SU-DHL-6 (cell line): ENCODE results near the gene PKD1L1.

Source experiments
- H2AFZ ChIP-seq: fragments of 200-600 bp; sonication (generic); 2 replicates; pipeline ENCODE4 v1.6.1; 2014; ENCODE audit warnings: low read depth, mild to moderate bottlenecking, moderate library complexity, mixed read lengths, antibody characterized with exemption, low read length; ENCODE audit not compliant: severe bottlenecking
- H3F3A ChIP-seq: fragments of 200-600 bp; shearing (Covaris generic); 2 replicates; pipeline ENCODE4 v1.6.0; 2016; ENCODE audit warnings: antibody characterized with exemption, mild to moderate bottlenecking; ENCODE audit not compliant: insufficient read depth
- H3K27ac ChIP-seq: fragments of 200-600 bp; sonication (generic); 2 replicates; pipeline ENCODE4 v1.5.1; 2016; ENCODE audit warnings: low read depth, mild to moderate bottlenecking, low read length, moderate library complexity, mixed read lengths
- H3K27me3 ChIP-seq: fragments of 200-600 bp; sonication (generic), shearing (Covaris generic); 2 replicates; pipeline ENCODE4 v1.6.0; 2014; ENCODE audit warnings: mild to moderate bottlenecking, low read length
- H3K36me3 ChIP-seq: fragments of 200-600 bp; sonication (generic); 2 replicates; pipeline ENCODE4 v1.6.1; 2014; ENCODE audit warnings: mild to moderate bottlenecking, low read length, mixed read lengths
- H3K4me2 ChIP-seq: fragments of 300-600, 200-600 bp; shearing (Covaris generic), sonication (generic); 2 replicates; pipeline ENCODE4 v1.6.0; 2014; ENCODE audit warnings: low read length, low read depth, mild to moderate bottlenecking; ENCODE audit not compliant: poor library complexity, severe bottlenecking
- H3K4me3 ChIP-seq: fragments of 200-600 bp; sonication (generic); 2 replicates; pipeline ENCODE4 v1.5.1; 2014; ENCODE audit warnings: antibody characterized with exemption, low read length, mild to moderate bottlenecking, mixed read lengths; ENCODE audit not compliant: insufficient read depth, poor library complexity, severe bottlenecking
- H3K79me2 ChIP-seq: fragments of 200-600 bp; sonication (generic); 2 replicates; pipeline ENCODE4 v1.6.1; 2014; ENCODE audit warnings: mild to moderate bottlenecking, low read length, moderate library complexity; ENCODE audit not compliant: insufficient read depth
- H3K9ac ChIP-seq: fragments of 200-600 bp; sonication (generic); 2 replicates; pipeline ENCODE4 v1.7.0; 2014; ENCODE audit warnings: mild to moderate bottlenecking, low read length
- H3K9me2 ChIP-seq: fragments of 200-600 bp; sonication (generic); replicated peaks from 2 replicates; pipeline ENCODE4 v1.6.1; 2014; ENCODE audit warnings: low read length; ENCODE audit not compliant: insufficient read depth
- H3K9me3 ChIP-seq: fragments of 200-600 bp; sonication (generic); 2 replicates; pipeline ENCODE4 v1.6.1; 2014; ENCODE audit warnings: low read length, mixed read lengths; ENCODE audit not compliant: insufficient read depth
- H4K20me1 ChIP-seq: fragments of 200-600 bp; sonication (generic); 2 replicates; pipeline ENCODE4 v1.6.1; 2014; ENCODE audit warnings: low read depth, mild to moderate bottlenecking, antibody characterized with exemption, low read length, moderate library complexity, mixed read lengths
- EZH2phosphoT487 ChIP-seq: fragments of 200-600 bp; sonication (generic), shearing (Covaris generic); conservative IDR thresholded peaks from 2 replicates; pipeline ENCODE4 v1.6.1; 2018; ENCODE audit warnings: mild to moderate bottlenecking, antibody characterized with exemption, low read length, moderate library complexity, mixed read lengths
- TF ChIP-seq, protein P1 (sequence below): fragments of 200-600 bp; sonication (generic); IDR thresholded peaks from one replicate; pipeline ENCODE4 v1.5.1; 2017; ENCODE audit warnings: antibody characterized with exemption, mild to moderate bottlenecking, low read length, moderate library complexity; ENCODE audit not compliant: insufficient read depth, poor library complexity, severe bottlenecking

Gene PKD1L1

DNA sequence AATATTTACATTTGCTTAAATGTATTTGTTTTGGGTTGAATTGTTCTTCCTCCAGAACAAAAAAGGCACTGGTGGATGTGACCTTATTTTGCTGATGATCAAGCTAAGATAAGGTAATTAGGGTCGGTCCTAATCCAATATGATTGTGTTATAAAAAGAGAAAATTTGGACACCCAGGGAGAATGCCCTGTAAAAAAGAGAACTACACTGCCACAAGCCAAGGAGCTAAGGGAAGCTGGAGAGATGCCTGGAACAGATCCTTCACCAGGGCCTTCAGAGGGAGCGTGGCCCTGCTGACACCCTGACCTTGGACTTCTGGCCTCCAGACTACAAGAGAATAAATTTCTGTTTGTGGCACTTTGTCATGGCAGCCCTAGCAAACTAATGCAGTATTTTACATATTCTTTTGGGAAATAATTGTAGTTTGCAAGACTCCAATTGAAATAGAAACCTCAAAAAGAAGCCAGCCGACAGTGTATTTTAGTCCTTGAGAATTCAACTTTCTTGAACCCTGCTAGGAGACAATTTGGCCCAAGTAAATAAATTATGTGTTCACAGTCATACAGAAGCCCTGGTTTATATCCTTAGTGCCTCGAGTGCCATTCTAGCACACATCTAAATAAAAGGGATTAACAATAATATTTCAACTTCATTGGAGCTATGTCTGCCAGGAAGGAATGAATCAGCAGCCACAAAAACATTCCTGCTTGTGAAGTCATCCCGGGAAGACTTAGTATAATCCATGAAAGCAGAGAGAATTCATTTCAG, 164.6 kb downstream of the PKD1L1 start:
- H3K9ac ChIP-seq, result no peak overlapping the region
- no peaks in the 10 kb centered on the region for H3K9me3 ChIP-seq
- H3K4me3 ChIP-seq, result no peak overlapping the region
- TF ChIP-seq EZH2phosphoT487, result no peak
- TF ChIP-seq, protein P1, sequence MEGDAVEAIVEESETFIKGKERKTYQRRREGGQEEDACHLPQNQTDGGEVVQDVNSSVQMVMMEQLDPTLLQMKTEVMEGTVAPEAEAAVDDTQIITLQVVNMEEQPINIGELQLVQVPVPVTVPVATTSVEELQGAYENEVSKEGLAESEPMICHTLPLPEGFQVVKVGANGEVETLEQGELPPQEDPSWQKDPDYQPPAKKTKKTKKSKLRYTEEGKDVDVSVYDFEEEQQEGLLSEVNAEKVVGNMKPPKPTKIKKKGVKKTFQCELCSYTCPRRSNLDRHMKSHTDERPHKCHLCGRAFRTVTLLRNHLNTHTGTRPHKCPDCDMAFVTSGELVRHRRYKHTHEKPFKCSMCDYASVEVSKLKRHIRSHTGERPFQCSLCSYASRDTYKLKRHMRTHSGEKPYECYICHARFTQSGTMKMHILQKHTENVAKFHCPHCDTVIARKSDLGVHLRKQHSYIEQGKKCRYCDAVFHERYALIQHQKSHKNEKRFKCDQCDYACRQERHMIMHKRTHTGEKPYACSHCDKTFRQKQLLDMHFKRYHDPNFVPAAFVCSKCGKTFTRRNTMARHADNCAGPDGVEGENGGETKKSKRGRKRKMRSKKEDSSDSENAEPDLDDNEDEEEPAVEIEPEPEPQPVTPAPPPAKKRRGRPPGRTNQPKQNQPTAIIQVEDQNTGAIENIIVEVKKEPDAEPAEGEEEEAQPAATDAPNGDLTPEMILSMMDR, result no peak
- H3K27ac ChIP-seq, result no peak overlapping the region
- no peaks in the 10 kb centered on the region for H3K36me3 ChIP-seq
- H4K20me1 ChIP-seq, result no peaks in the 10 kb centered on the region
- no peaks in the 10 kb centered on the region for H3F3A ChIP-seq
- H3K9me2 ChIP-seq, result no peaks in the 10 kb centered on the region
- H3K79me2 ChIP-seq, result no peaks in the 10 kb centered on the region
- H2AFZ ChIP-seq, result no peak overlapping the region
- no peak overlapping the region for H3K4me2 ChIP-seq
- no peaks in the 10 kb centered on the region for H3K27me3 ChIP-seq

DNA sequence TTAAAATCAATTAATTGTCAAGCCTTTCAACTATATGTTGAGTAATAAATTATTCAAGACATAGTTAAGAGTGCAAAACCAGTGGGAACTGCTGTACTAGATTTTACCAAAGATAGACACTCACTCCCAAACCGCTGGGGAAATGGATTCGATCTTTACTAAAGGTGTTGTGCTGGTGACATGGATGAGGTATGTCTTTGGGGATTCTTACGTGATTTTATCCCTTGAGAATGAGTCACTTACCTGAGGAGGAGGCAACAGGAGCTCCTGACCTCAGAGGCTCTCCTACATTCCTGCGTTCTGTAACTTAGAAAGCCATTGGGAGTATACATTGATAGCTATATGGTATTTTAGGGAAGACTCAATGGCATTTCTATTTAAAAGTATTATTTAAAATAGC, 165.5 kb downstream of the PKD1L1 start:
- no peaks in the 10 kb centered on the region for H3F3A ChIP-seq
- H3K27ac ChIP-seq, result no peak overlapping the region
- no peaks in the 10 kb centered on the region for H3K36me3 ChIP-seq
- no peak overlapping the region for H3K4me3 ChIP-seq
- H3K9ac ChIP-seq, result no peak overlapping the region
- no peaks in the 10 kb centered on the region for H3K9me3 ChIP-seq
- H3K27me3 ChIP-seq, result no peaks in the 10 kb centered on the region
- no peaks in the 10 kb centered on the region for H4K20me1 ChIP-seq
- no peak overlapping the region for H2AFZ ChIP-seq
- no peak for TF ChIP-seq EZH2phosphoT487
- TF ChIP-seq, protein P1, result no peak
- H3K79me2 ChIP-seq, result no peaks in the 10 kb centered on the region
- no peak overlapping the region for H3K4me2 ChIP-seq
- no peaks in the 10 kb centered on the region for H3K9me2 ChIP-seq

DNA sequence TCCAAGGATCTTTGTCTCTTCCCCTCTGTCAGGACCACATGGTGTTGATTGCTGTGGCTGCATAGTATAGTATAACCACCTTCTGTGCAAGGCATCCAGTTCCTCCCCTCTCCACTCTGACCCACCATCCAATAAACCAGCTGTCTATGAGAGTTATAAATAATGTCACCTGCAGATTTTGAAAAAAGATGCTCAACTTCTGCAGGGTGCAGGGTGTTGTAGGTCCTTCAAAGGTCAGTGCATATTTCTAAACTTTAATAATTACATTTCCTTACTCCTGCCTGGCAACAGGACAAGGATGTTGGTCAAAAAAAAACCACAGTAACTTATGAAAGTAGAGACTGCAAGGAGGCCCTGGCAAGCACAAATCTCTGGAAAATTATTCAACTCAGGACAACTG, 166.2 kb downstream of the PKD1L1 start:
- no peak overlapping the region for H2AFZ ChIP-seq
- no peak overlapping the region for H3K9ac ChIP-seq
- no peaks in the 10 kb centered on the region for H4K20me1 ChIP-seq
- no peaks in the 10 kb centered on the region for H3K27me3 ChIP-seq
- no peaks in the 10 kb centered on the region for H3K9me2 ChIP-seq
- no peaks in the 10 kb centered on the region for H3F3A ChIP-seq
- H3K27ac ChIP-seq, result no peak overlapping the region
- H3K9me3 ChIP-seq, result no peaks in the 10 kb centered on the region
- no peak overlapping the region for H3K4me2 ChIP-seq
- TF ChIP-seq EZH2phosphoT487, result no peak
- TF ChIP-seq, protein P1, result no peak
- H3K79me2 ChIP-seq, result no peaks in the 10 kb centered on the region
- H3K36me3 ChIP-seq, result no peaks in the 10 kb centered on the region
- no peak overlapping the region for H3K4me3 ChIP-seq
